OCI-LY7 (cell line): ENCODE results near the gene CAPN10. TPM values are rescaled to one million over a fixed set of nuclear protein-coding genes. Genes with fewer than 3 reads are reported as not detected.
A peak's percentile ranks its signal among the peaks of the same experiment; 100 is the strongest.

Source experiments
- BruUV-seq: library from RNA; stranded (reverse); fragments of 400-500 nt; replicated peaks from 2 replicates; lab custom pipeline; 2021; lab: Mats Ljungman, UMichigan
- CTCF ChIA-PET: fragments of 300-600 bp; sonication (Branson Sonifier 250); formaldehyde crosslinking; loops from one replicate; lab custom pipeline; 2022; ENCODE audit warnings: antibody characterized with exemption; ENCODE audit not compliant: unreplicated experiment; lab: Charles Lee
- POLR2A ChIA-PET: fragments of 300-600 bp; sonication (Branson Sonifier 250); formaldehyde crosslinking; loops from one replicate; lab custom pipeline; 2022; ENCODE audit warnings: antibody characterized with exemption; lab: Charles Lee
- DNase-seq: peaks from one replicate; pipeline ENCODE4 v3.0.0-alpha.2; 2015; ENCODE audit warnings: low spot score
- H2AFZ ChIP-seq: fragments of 200-600 bp; sonication (generic), shearing (Covaris generic); 2 replicates; pipeline ENCODE4 v1.6.1; 2014; ENCODE audit warnings: mild to moderate bottlenecking, antibody characterized with exemption, low read length, moderate library complexity
- H3K27ac ChIP-seq: fragments of 200-600 bp; sonication (generic); 2 replicates; pipeline ENCODE4 v1.5.1; 2014; ENCODE audit warnings: mixed run types, low read depth, mild to moderate bottlenecking, moderate library complexity, low read length, inconsistent platforms; ENCODE audit not compliant: poor library complexity, severe bottlenecking
- H3K36me3 ChIP-seq: fragments of 200-600 bp; sonication (generic); 2 replicates; pipeline ENCODE4 v1.6.1; 2014; ENCODE audit warnings: mild to moderate bottlenecking, antibody characterized with exemption, low read length, moderate library complexity, mixed read lengths; ENCODE audit not compliant: insufficient read depth
- H3K4me1 ChIP-seq: fragments of 200-600 bp; sonication (generic); 2 replicates; pipeline ENCODE4 v1.5.1; 2014; ENCODE audit warnings: mild to moderate bottlenecking, low read length; ENCODE audit not compliant: insufficient read depth, poor library complexity, severe bottlenecking
- H3K4me2 ChIP-seq: fragments of 200-600 bp; sonication (generic); 2 replicates; pipeline ENCODE4 v1.6.1; 2014; ENCODE audit warnings: mild to moderate bottlenecking, low read length
- H3K4me3 ChIP-seq: fragments of 200-600 bp; sonication (generic); 2 replicates; pipeline ENCODE4 v1.5.1; 2014; ENCODE audit warnings: mild to moderate bottlenecking, low read depth, low read length; ENCODE audit not compliant: poor library complexity, severe bottlenecking
- H3K79me2 ChIP-seq: fragments of 200-600 bp; sonication (generic); 2 replicates; pipeline ENCODE4 v1.6.1; 2016; ENCODE audit warnings: low read depth, mild to moderate bottlenecking, low read length, moderate library complexity, mixed read lengths; ENCODE audit not compliant: insufficient read depth
- H3K9me2 ChIP-seq: fragments of 200-600 bp; sonication (generic); 2 replicates; pipeline ENCODE4 v1.6.1; 2016; ENCODE audit warnings: mild to moderate bottlenecking, low read length, mixed read lengths; ENCODE audit not compliant: insufficient read depth
- H3K9me3 ChIP-seq: fragments of 200-600 bp; sonication (generic); 2 replicates; pipeline ENCODE4 v1.6.1; 2014; ENCODE audit warnings: mild to moderate bottlenecking, mixed run types, low read length, mixed read lengths
- H4K20me1 ChIP-seq: fragments of 200-600 bp; sonication (generic); 2 replicates; pipeline ENCODE4 v1.6.1; 2014; ENCODE audit warnings: mild to moderate bottlenecking, antibody characterized with exemption, low read length, moderate library complexity, mixed read lengths; ENCODE audit not compliant: insufficient read depth
- CTCF ChIP-seq: fragments of 200-600 bp; sonication (generic); conservative IDR thresholded peaks from 2 replicates; pipeline ENCODE4 v1.5.1; 2014; ENCODE audit warnings: mild to moderate bottlenecking, antibody characterized with exemption, low read length, moderate library complexity, mixed read lengths
- EZH2phosphoT487 ChIP-seq: fragments of 200-600 bp; sonication (generic); IDR thresholded peaks from 2 replicates; pipeline ENCODE4 v1.6.1; 2018; ENCODE audit warnings: low read depth, borderline replicate concordance, mild to moderate bottlenecking, mixed run types, antibody characterized with exemption, low read length, moderate library complexity, mixed read lengths
- intact Hi-C: fragments of 100-400 bp; cut with micrococcal nuclease; formaldehyde crosslinking; loops from one replicate; pipeline ENCODE4 v1.10.0; 2022; ENCODE audit not compliant: unreplicated experiment
- total RNA-seq, 2 experiments: library from RNA; depleted of rRNA in 1 of 2; stranded (reverse); fragments of >200 nt in 1 of 2; shearing (Covaris generic) in 1 of 2; gene quantifications; 2 replicates each; pipeline ENCODE4 v1.2.3, GENCODE V29; 2014 to 2022

CAPN10 gene
- total RNA-seq, 2 experiments from 2014 or later: 70.6 to 78.1 TPM

GRCh38 chr2:240555541-240556250, 30.8 kb upstream of the CAPN10 start:
- no peak for TF ChIP-seq EZH2phosphoT487
- TF ChIP-seq CTCF: no peak
- H3K9me2 ChIP-seq: no peaks in the 10 kb centered on the region
- H3K27ac ChIP-seq: no peak overlapping the region
- no TSS peak for BruUV-seq
- H3K4me3 ChIP-seq: no peak overlapping the region
- peaks cover 53% of the 10 kb centered on the region for H3K4me1 ChIP-seq
- intact Hi-C loops: loop anchor here (1.0 kb wide), 1 partner anchor 41 kb away; no protein-coding TSS in a partner anchor
- H4K20me1 ChIP-seq: no peaks in the 10 kb centered on the region
- DNase-seq: no peak
- H3K36me3 ChIP-seq: peaks cover 66% of the 10 kb centered on the region
- H3K4me2 ChIP-seq: no peak overlapping the region
- CTCF ChIA-PET: interaction anchor here (1.4 kb wide), 1 partner anchor 42 kb away, joined by 4 read pairs; no protein-coding TSS in a partner anchor
- peaks cover 44% of the 10 kb centered on the region; the same call in 1 of the 2 replicates for H3K79me2 ChIP-seq
- H2AFZ ChIP-seq: no peak overlapping the region
- peaks cover 9% of the 10 kb centered on the region; the same call in 1 of the 2 replicates for H3K9me3 ChIP-seq
- POLR2A ChIA-PET: interaction anchor here (0.6 kb wide), 1 partner anchor 70 kb away, joined by 4 read pairs; the partner anchor contains the start of gene GPR35

DNA sequence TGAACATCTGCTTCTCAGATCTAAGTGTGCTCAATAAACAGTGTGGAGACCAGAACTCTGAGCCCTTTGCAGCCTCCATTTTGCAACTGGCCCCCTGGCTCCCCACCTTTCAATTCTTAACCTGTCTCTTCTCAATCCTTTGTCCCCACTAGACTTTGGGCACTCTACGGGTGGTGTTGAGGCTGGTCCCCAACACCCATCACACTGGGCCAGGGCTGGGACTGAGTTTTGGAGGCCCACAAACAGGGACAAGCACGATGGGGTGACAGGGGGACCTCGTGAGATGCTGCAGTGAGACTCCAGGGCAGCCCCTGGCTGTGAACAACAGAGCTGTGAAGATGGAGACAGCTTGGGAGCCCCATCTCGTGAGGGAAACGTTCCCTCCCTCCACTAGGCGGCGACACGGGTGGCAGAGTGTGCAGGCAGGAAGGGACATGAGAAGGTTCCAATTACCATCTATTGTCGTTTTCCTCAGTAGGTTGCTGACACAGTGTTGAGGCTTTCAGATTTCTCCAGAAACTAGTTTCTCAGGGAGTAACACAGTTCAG, 29.9 kb upstream of the CAPN10 start:
- DNase-seq: peak; percentile 72
- peaks cover 46% of the 10 kb centered on the region for H3K4me1 ChIP-seq
- no peak overlapping the region for H3K4me2 ChIP-seq
- TF ChIP-seq CTCF (peak; percentile 81), EZH2phosphoT487 (no peak)
- H3K27ac ChIP-seq: no peak overlapping the region
- ChIA-PET POLR2A (no interaction called here), CTCF (interaction anchor here (1.4 kb wide), 1 partner anchor 43 kb away, joined by 4 read pairs; no protein-coding TSS in a partner anchor)
- intact Hi-C loops: loop anchor here (1.0 kb wide), 1 partner anchor 42 kb away; no protein-coding TSS in a partner anchor
- H3K4me3 ChIP-seq: no peak overlapping the region
- no TSS peak for BruUV-seq
- no peaks in the 10 kb centered on the region for H3K9me2 ChIP-seq
- no peaks in the 10 kb centered on the region for H4K20me1 ChIP-seq
- H3K79me2 ChIP-seq: peaks cover 39% of the 10 kb centered on the region; the same call in 1 of the 2 replicates
- peaks cover 57% of the 10 kb centered on the region for H3K36me3 ChIP-seq
- H2AFZ ChIP-seq: no peak overlapping the region
- no peaks in the 10 kb centered on the region; the same call in 1 of the 2 replicates for H3K9me3 ChIP-seq
